ENCODE measurements around the gene GLI3. TPM values are rescaled to one million over a fixed set of nuclear protein-coding genes. Genes with fewer than 3 reads are reported as not detected.

GLI3 gene
- total RNA-seq, 1 donor from 2014 or later = 2.2 TPM

DNA sequence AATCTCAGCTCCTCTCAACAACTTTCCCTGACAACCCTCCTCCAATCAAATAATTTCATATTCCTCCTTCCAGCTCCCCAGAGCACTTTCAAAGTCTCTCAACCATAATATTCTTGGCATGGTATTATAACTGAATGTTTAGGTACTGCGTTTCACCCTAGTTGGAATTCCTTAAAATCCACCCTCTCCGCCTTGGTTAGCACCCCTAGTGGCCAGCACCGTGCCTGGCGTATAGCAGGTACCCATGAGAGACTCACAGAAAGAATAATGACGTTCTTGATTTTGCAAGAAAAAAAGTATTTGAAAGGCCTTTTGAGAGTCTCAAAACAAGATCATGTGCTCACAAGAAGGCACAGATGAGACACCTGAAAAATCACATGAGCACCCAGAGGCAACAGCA is 50.9 kb downstream of the GLI3 start:
- H3K9me3 ChIP-seq = no peaks in the 10 kb centered on the region
- H3K27me3 ChIP-seq = no peaks in the 10 kb centered on the region
- intact Hi-C loops (cut with DNase I) = no loop called here
- H3K4me1 ChIP-seq = no peaks in the 10 kb centered on the region
- H3K4me3 ChIP-seq = no peak overlapping the region
- no peak for DNase-seq (ENCODE audit: low spot score in 2 of 2)
- no peak overlapping the region for H3K27ac ChIP-seq
- TF ChIP-seq, protein P1, sequence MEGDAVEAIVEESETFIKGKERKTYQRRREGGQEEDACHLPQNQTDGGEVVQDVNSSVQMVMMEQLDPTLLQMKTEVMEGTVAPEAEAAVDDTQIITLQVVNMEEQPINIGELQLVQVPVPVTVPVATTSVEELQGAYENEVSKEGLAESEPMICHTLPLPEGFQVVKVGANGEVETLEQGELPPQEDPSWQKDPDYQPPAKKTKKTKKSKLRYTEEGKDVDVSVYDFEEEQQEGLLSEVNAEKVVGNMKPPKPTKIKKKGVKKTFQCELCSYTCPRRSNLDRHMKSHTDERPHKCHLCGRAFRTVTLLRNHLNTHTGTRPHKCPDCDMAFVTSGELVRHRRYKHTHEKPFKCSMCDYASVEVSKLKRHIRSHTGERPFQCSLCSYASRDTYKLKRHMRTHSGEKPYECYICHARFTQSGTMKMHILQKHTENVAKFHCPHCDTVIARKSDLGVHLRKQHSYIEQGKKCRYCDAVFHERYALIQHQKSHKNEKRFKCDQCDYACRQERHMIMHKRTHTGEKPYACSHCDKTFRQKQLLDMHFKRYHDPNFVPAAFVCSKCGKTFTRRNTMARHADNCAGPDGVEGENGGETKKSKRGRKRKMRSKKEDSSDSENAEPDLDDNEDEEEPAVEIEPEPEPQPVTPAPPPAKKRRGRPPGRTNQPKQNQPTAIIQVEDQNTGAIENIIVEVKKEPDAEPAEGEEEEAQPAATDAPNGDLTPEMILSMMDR (IDR thresholded peaks at IDR 0.05) = peak in 1 of 3 experiments; percentile 24
- H3K36me3 ChIP-seq = no peaks in the 10 kb centered on the region

GRCh38 chr7:42185726-42186125 is 51.3 kb downstream of the GLI3 start:
- H3K9me3 ChIP-seq = no peaks in the 10 kb centered on the region
- H3K4me3 ChIP-seq = no peak overlapping the region
- intact Hi-C loops (cut with DNase I) = no loop called here
- DNase-seq (ENCODE audit: low spot score in 2 of 2) = no peak
- H3K36me3 ChIP-seq = no peaks in the 10 kb centered on the region
- H3K4me1 ChIP-seq = no peaks in the 10 kb centered on the region
- no peak overlapping the region for H3K27ac ChIP-seq
- TF ChIP-seq, protein P1 (IDR thresholded peaks at IDR 0.05) = no peak
- H3K27me3 ChIP-seq = no peaks in the 10 kb centered on the region

- Histone ChIP-seq H3K27me3 (no peaks in the 10 kb centered on the region), H3K4me1 (no peaks in the 10 kb centered on the region), H3K9me3 (no peaks in the 10 kb centered on the region), H3K36me3 (peaks cover 0 to 2% of the 10 kb centered on the region in 2 donors), H3K27ac (no peak overlapping the region), H3K4me3 (no peak overlapping the region)
- intact Hi-C loops (cut with DNase I) = no loop called here
- DNase-seq (ENCODE audit: low spot score in 2 of 2) = no peak
- TF ChIP-seq, protein P1 (IDR thresholded peaks at IDR 0.05) = no peak
These were observed 53.5 kb downstream of the GLI3 start for GRCh38 chr7:42183547-42183946.

DNA sequence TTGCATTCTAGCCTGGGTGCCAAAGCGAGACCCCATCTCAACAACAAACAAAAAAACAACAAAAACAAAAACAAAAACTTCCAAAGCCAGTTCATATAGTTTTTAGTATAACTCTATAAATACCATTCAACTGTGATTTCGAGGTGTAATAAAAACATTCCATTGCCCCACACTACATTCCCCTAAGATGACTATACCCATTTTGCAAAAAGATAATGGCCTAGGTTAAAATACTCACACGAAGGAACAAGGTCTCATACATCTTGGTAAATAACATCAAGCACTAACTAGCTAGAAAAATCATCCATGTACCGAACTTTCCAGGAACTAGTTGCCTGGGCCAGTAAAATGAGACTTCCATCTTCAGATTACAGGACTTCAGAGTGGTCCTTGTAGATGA is 55.4 kb downstream of the GLI3 start:
- TF ChIP-seq, protein P1 (IDR thresholded peaks at IDR 0.05) = no peak
- Histone ChIP-seq H3K27me3 (no peaks in the 10 kb centered on the region), H3K27ac (no peak overlapping the region), H3K9me3 (no peaks in the 10 kb centered on the region), H3K4me1 (no peaks in the 10 kb centered on the region), H3K36me3 (peaks cover 0 to 2% of the 10 kb centered on the region in 2 donors), H3K4me3 (no peak overlapping the region)
- no peak for DNase-seq (ENCODE audit: low spot score in 2 of 2)
- intact Hi-C loops (cut with DNase I) = no loop called here

DNA sequence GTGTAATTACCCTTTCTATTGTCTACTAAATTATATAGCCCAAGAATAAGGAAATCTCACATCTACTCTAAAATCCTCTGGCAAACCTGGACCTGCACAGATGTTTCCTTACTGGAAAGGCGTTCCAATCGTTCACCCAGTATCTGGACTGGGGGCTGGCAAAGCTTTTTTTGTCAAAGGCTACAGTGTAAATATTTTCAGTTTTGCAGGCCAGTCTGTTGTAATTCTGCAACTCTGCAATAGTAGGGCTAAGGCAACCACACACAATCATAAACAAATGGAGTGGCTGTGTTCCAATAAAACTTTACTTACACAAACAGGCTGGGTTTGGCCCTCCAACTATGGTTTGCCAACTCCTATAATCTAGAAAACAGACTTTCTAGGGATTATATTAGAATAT is 56.2 kb downstream of the GLI3 start:
- intact Hi-C loops (cut with DNase I) = no loop called here
- Histone ChIP-seq H3K4me3 (no peak overlapping the region), H3K36me3 (peaks cover 0 to 2% of the 10 kb centered on the region in 2 donors), H3K9me3 (no peaks in the 10 kb centered on the region), H3K4me1 (no peaks in the 10 kb centered on the region), H3K27me3 (no peaks in the 10 kb centered on the region), H3K27ac (no peak overlapping the region)
- no peak for DNase-seq (ENCODE audit: low spot score in 2 of 2)
- TF ChIP-seq, protein P1 (IDR thresholded peaks at IDR 0.05) = no peak

DNA sequence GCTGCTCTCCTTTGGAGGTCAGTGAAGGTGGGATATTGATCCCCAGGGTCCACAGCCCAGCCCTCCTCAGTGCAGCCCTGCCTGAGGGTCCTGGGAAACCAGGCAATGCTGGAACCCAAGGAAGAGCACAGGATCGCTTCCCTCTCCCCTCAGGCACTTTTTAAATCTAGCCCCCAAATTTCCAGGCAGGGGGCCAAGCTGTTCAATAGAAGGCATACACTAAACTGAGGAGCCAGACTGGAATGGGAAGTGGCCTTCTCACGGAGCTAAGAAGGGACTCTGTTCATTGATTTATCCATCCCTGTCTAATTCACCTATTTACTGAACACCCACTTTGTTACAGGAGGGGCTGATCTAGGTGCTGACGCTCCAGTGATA is 60.3 kb downstream of the GLI3 start:
- H3K27ac ChIP-seq = no peak overlapping the region
- TF ChIP-seq, protein P1 (IDR thresholded peaks at IDR 0.05) = no peak
- no peaks in the 10 kb centered on the region for H3K4me1 ChIP-seq
- H3K27me3 ChIP-seq = no peaks in the 10 kb centered on the region
- intact Hi-C loops (cut with DNase I) = no loop called here
- no peaks in the 10 kb centered on the region for H3K9me3 ChIP-seq
- H3K36me3 ChIP-seq = peaks cover 0 to 2% of the 10 kb centered on the region in 2 donors
- no peak for DNase-seq (ENCODE audit: low spot score in 2 of 2)
- H3K4me3 ChIP-seq = no peak overlapping the region
